GM12872 (cell line): ENCODE results near the gene MAIP1.

Experiments
- CTCF ChIP-seq: IDR thresholded peaks from 3 replicates; pipeline ENCODE4 v1.5.1; 2011; ENCODE audit warnings: low read depth, mild to moderate bottlenecking, low read length, moderate library complexity; ENCODE audit not compliant: insufficient read depth

The MAIP1 gene

GRCh38 chr2:200003444-200003843 lies 48.1 kb downstream of the MAIP1 start:
- no peak for TF ChIP-seq CTCF

- no peak for TF ChIP-seq CTCF
Measured at GRCh38 chr2:200005675-200006074, 50.3 kb downstream of the MAIP1 start.

GRCh38 chr2:200007306-200007705 lies 51.9 kb downstream of the MAIP1 start:
- TF ChIP-seq CTCF = no peak

GRCh38 chr2:200012401-200012800 lies 57.0 kb downstream of the MAIP1 start:
- no peak for TF ChIP-seq CTCF
